ENCODE data around the gene RBM33. TPM values are rescaled to one million over a fixed set of nuclear protein-coding genes. Genes with fewer than 3 reads are reported as not detected.

The RBM33 gene
- total and polyA plus RNA-seq, 2 of the 8 experiments (the other 6 are each of a cell fraction or from before 2014, with no cell fraction given) = 16.5 to 64.6 TPM

DNA sequence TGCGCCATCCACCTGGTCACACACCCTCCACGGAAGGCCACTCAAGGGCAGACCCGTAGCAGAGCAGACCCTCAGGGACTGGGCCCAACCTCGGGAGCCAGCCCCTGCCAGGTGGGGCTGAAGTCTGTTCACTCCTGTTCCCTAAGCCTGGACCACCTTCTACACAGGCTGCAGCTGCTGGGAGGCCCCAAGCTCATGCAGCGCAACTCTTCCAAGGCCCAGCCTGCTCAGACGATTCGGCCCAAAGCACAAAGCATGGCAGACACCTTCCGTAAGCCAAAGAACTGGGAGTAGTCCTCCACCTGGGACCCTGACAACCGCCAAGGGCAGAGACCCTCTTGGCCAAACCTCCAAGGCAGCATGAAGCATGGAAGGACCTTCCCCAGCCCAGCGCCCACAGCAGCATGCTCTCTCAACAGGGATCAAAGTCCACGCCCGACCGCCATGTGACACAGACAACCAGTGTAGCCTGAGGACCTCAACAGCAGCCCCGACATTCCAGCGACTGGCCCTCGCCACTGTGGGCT is 156.3 kb downstream of the RBM33 start (continued):
- no peak for TF ChIP-seq HDAC6 (IDR thresholded peaks at IDR 0.05; ENCODE audit: low read depth, low read length)
- TF ChIP-seq CEBPB (IDR thresholded peaks at IDR 0.05; ENCODE audit: low read depth, low read length) = no peak
- TF ChIP-seq BRCA1 (IDR thresholded peaks at IDR 0.05; ENCODE audit: low read depth, low read length) = no peak
- no peak for TF ChIP-seq KDM4A (IDR thresholded peaks at IDR 0.05; ENCODE audit: low read depth, low read length, severe bottlenecking)
- no peak for TF ChIP-seq GABPA (IDR thresholded peaks at IDR 0.05; ENCODE audit: borderline replicate concordance, insufficient read depth, low read length)
- no peak for TF ChIP-seq TAF1 (IDR thresholded peaks at IDR 0.05; ENCODE audit: low read depth, low read length)
- TF ChIP-seq EZH2 (IDR thresholded peaks at IDR 0.05; ENCODE audit: low read depth, low read length, severe bottlenecking) = no peak
- TF ChIP-seq SP2 (IDR thresholded peaks at IDR 0.05; ENCODE audit: low read length) = no peak
